HG03439 (cell line): ENCODE measurements around the gene SPO11.

ENCODE experiments used
- ATAC-seq: cut with Tn5 transposase; IDR thresholded peaks from one replicate; pipeline ENCODE4 v1.9.1; 2021; ENCODE audit warnings: mild to moderate bottlenecking, moderate library complexity; ENCODE audit not compliant: unreplicated experiment

The SPO11 gene

GRCh38 chr20:57309544-57310115 is 20.0 kb upstream of the SPO11 start:
- ATAC-seq: no peak

GRCh38 chr20:57310821-57311514 is 18.6 kb upstream of the SPO11 start:
- ATAC-seq: no peak

- no peak for ATAC-seq
Measured at GRCh38 chr20:57312138-57312537, 17.5 kb upstream of the SPO11 start.

- ATAC-seq: no peak
Measured at GRCh38 chr20:57313230-57313629, 16.4 kb upstream of the SPO11 start.

- ATAC-seq: no peak
Measured at GRCh38 chr20:57313951-57314350, 15.7 kb upstream of the SPO11 start.

- ATAC-seq: no peak
Measured at GRCh38 chr20:57315083-57315975, 14.3 kb upstream of the SPO11 start.

GRCh38 chr20:57315976-57316480 is 13.6 kb upstream of the SPO11 start:
- ATAC-seq: no peak

- ATAC-seq: no peak
Measured at GRCh38 chr20:57316795-57317201, 12.8 kb upstream of the SPO11 start.

GRCh38 chr20:57317316-57317788 is 12.3 kb upstream of the SPO11 start:
- ATAC-seq: no peak

- ATAC-seq: no peak
Measured at GRCh38 chr20:57317789-57318371, 11.7 kb upstream of the SPO11 start.

- no peak for ATAC-seq
Measured at GRCh38 chr20:57319584-57319983, 10.0 kb upstream of the SPO11 start.

GRCh38 chr20:57320358-57320757 is 9.2 kb upstream of the SPO11 start:
- ATAC-seq: no peak

- no peak for ATAC-seq
Measured at GRCh38 chr20:57321142-57321541, 8.5 kb upstream of the SPO11 start.

GRCh38 chr20:57322476-57322875 is 7.1 kb upstream of the SPO11 start:
- no peak for ATAC-seq

GRCh38 chr20:57323034-57323433 is 6.6 kb upstream of the SPO11 start:
- ATAC-seq: no peak

- ATAC-seq: no peak
Measured at GRCh38 chr20:57325632-57326356, 3.8 kb upstream of the SPO11 start.

GRCh38 chr20:57326667-57327455 is 2.7 kb upstream of the SPO11 start:
- ATAC-seq: no peak

- ATAC-seq: no peak
Measured at GRCh38 chr20:57327820-57328219, 1.8 kb upstream of the SPO11 start.

- no peak for ATAC-seq
Measured at GRCh38 chr20:57330998-57331397, 1.4 kb downstream of the SPO11 start.
